ENCODE data around the gene BTNL2.

DNA sequence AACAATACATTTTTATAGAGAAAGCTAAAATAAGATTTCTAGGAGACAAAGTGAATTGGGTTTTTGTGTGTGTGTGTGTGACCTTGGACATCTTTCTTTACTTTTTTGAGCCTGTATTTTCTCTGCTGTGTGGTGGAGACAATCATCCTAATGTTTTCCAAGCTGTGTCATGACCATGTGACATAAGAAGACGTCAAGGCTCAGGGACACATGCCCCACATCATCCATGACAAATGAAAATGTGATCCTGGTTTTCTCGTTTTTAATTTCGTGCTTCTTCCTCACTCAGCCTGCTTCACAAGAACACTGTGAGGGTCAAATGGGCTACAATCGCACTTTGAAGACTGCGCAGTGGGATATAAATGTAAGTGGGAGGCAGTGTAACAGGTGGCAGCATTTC, 3.9 kb upstream of the BTNL2 start:
- TF ChIP-seq, protein P1, sequence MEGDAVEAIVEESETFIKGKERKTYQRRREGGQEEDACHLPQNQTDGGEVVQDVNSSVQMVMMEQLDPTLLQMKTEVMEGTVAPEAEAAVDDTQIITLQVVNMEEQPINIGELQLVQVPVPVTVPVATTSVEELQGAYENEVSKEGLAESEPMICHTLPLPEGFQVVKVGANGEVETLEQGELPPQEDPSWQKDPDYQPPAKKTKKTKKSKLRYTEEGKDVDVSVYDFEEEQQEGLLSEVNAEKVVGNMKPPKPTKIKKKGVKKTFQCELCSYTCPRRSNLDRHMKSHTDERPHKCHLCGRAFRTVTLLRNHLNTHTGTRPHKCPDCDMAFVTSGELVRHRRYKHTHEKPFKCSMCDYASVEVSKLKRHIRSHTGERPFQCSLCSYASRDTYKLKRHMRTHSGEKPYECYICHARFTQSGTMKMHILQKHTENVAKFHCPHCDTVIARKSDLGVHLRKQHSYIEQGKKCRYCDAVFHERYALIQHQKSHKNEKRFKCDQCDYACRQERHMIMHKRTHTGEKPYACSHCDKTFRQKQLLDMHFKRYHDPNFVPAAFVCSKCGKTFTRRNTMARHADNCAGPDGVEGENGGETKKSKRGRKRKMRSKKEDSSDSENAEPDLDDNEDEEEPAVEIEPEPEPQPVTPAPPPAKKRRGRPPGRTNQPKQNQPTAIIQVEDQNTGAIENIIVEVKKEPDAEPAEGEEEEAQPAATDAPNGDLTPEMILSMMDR (conservative IDR thresholded peaks at IDR 0.05; ENCODE audit: low read depth, low read length), result no peak
- no peak for TF ChIP-seq EZH2 (IDR thresholded peaks at IDR 0.05; ENCODE audit: low read length, unreplicated experiment)

Measured in PC-3 (cell line).